DND-41 (cell line): ENCODE data around the gene MSH5.

Experiments used
- ATAC-seq: fragments of 200-7000 bp; cut with Tn5 transposase; 3 replicates; pipeline ENCODE4 v1.9.1; 2021; ENCODE audit warnings: low read depth; ENCODE audit not compliant: insufficient read depth
- DNase-seq: peaks from one replicate; pipeline ENCODE4 v3.0.0-alpha.2; 2020
- H2AFZ ChIP-seq: 2 replicates; pipeline ENCODE4 v1.6.0; 2012; ENCODE audit warnings: low read depth, low read length
- H3K27ac ChIP-seq: 2 replicates; pipeline ENCODE4 v1.5.1; 2012; ENCODE audit warnings: low read length, inconsistent platforms
- H3K27me3 ChIP-seq: fragments of 200-600 bp; sonication (generic); 2 replicates; pipeline ENCODE4 v1.6.0; 2012; ENCODE audit warnings: low read length, mild to moderate bottlenecking, inconsistent platforms; ENCODE audit not compliant: insufficient read depth, poor library complexity
- H3K36me3 ChIP-seq: 2 replicates; pipeline ENCODE4 v1.5.1; 2012; ENCODE audit warnings: low read length, inconsistent platforms; ENCODE audit not compliant: insufficient read depth
- H3K4me1 ChIP-seq: 2 replicates; pipeline ENCODE4 v1.5.1; 2012; ENCODE audit warnings: mild to moderate bottlenecking, low read length; ENCODE audit not compliant: insufficient read depth
- H3K4me2 ChIP-seq: 2 replicates; pipeline ENCODE4 v1.6.0; 2012; ENCODE audit warnings: mild to moderate bottlenecking, moderate library complexity, low read length, inconsistent platforms; ENCODE audit not compliant: insufficient read depth
- H3K4me3 ChIP-seq, 2 experiments: fragments of 200-600 bp in 1 of 2; shearing (Covaris generic) in 1 of 2; 2 replicates each; pipeline ENCODE4 v1.5.1; 2012 to 2016; ENCODE audit warnings: inconsistent platforms in 2 of 2, low read length in 2 of 2, mild to moderate bottlenecking in 2 of 2, low read depth in 1 of 2, moderate library complexity in 1 of 2
- H3K79me2 ChIP-seq: 2 replicates; pipeline ENCODE4 v1.6.0; 2012; ENCODE audit warnings: low read length, inconsistent platforms; ENCODE audit not compliant: insufficient read depth
- H3K9ac ChIP-seq: 2 replicates; pipeline ENCODE4 v1.6.0; 2012; ENCODE audit warnings: low read depth, mild to moderate bottlenecking, inconsistent platforms, low read length, moderate library complexity
- H3K9me3 ChIP-seq: 2 replicates; pipeline ENCODE4 v1.5.1; 2012; ENCODE audit warnings: low read length, moderate library complexity, mild to moderate bottlenecking, inconsistent platforms; ENCODE audit not compliant: insufficient read depth, severe bottlenecking
- H4K20me1 ChIP-seq: 2 replicates; pipeline ENCODE4 v1.6.0; 2012; ENCODE audit warnings: low read length; ENCODE audit not compliant: insufficient read depth
- CTCF ChIP-seq: IDR thresholded peaks from 2 replicates; pipeline ENCODE4 v1.5.1; 2012; ENCODE audit warnings: borderline replicate concordance, low read length, moderate library complexity, mild to moderate bottlenecking; ENCODE audit not compliant: poor library complexity, severe bottlenecking; ENCODE audit errors: extremely low read depth
- EZH2 ChIP-seq: IDR thresholded peaks from 3 replicates; pipeline ENCODE4 v1.6.1; 2012; ENCODE audit warnings: borderline replicate concordance, low read depth, mild to moderate bottlenecking, moderate library complexity, low read length, inconsistent platforms; ENCODE audit not compliant: severe bottlenecking

MSH5 gene

GRCh38 chr6:31736021-31736767 is 3.6 kb upstream of the MSH5 start, which contains the start of gene CLIC1:
Gene CLIC1 (minus strand): TSS chr6:31736530. CDS start chr6:31736300, 230 bp downstream.
- no peaks in the 10 kb centered on the region for H3K27me3 ChIP-seq
- H2AFZ ChIP-seq = peak within 1 kb of the TSS; percentile 71
- peak within 1 kb of the TSS; percentile 99 for H3K9ac ChIP-seq
- peaks cover 32% of the 10 kb centered on the region for H3K36me3 ChIP-seq
- ATAC-seq (peak; percentile 37), DNase-seq (peak; percentile 86)
- peaks cover 58% of the 10 kb centered on the region for H3K79me2 ChIP-seq
- TF ChIP-seq CTCF (no peak), EZH2 (no peak)
- peaks cover 62% of the 10 kb centered on the region for H3K4me1 ChIP-seq
- H3K9me3 ChIP-seq = no peaks in the 10 kb centered on the region
- H3K4me3 ChIP-seq = peak within 1 kb of the TSS; percentile 49 to 81
- peaks cover 19% of the 10 kb centered on the region for H4K20me1 ChIP-seq
- H3K4me2 ChIP-seq = peak within 1 kb of the TSS; percentile 76
- H3K27ac ChIP-seq = peak within 1 kb of the TSS; percentile 96

- Histone ChIP-seq H3K27me3 (no peaks in the 10 kb centered on the region), H2AFZ (peak overlapping the region; percentile 71), H3K36me3 (peaks cover 33% of the 10 kb centered on the region), H4K20me1 (peaks cover 19% of the 10 kb centered on the region), H3K4me1 (peaks cover 69% of the 10 kb centered on the region), H3K9ac (peak overlapping the region; percentile 99), H3K79me2 (peaks cover 65% of the 10 kb centered on the region), H3K4me3 (peak overlapping the region; percentile 49 to 81), H3K27ac (peak overlapping the region; percentile 96), H3K4me2 (peak overlapping the region; percentile 76), H3K9me3 (no peaks in the 10 kb centered on the region)
- DNase-seq (no peak), ATAC-seq (no peak)
- TF ChIP-seq EZH2 = no peak
- no peak for TF ChIP-seq CTCF
Observed at GRCh38 chr6:31736768-31737314, 3.0 kb upstream of the MSH5 start.

- Histone ChIP-seq H3K36me3 (peaks cover 33% of the 10 kb centered on the region), H2AFZ (no peak overlapping the region), H3K4me1 (peaks cover 74% of the 10 kb centered on the region), H3K27ac (peak overlapping the region; percentile 96), H3K9me3 (no peaks in the 10 kb centered on the region), H3K4me2 (peak overlapping the region; percentile 76), H3K4me3 (peak overlapping the region in 1 of 2 experiments; percentile 62; a peak in 2 of 4 replicates), H4K20me1 (peaks cover 19% of the 10 kb centered on the region), H3K27me3 (no peaks in the 10 kb centered on the region), H3K79me2 (peaks cover 67% of the 10 kb centered on the region), H3K9ac (peak overlapping the region; percentile 99)
- ATAC-seq (no peak), DNase-seq (peak; percentile 62)
- TF ChIP-seq EZH2 = no peak
Observed at GRCh38 chr6:31737315-31737990, 2.4 kb upstream of the MSH5 start.
